Measurements from ENCODE around the gene TRMT13.
A peak's percentile ranks its signal among the peaks of the same experiment; 100 is the strongest.

The TRMT13 gene

GRCh38 chr1:100127226-100127625 lies 5.7 kb upstream of the TRMT13 start:
- Histone ChIP-seq H3K4me1 (ENCODE audit: control insufficient read depth, insufficient read depth, low read length) (no peaks in the 10 kb centered on the region), H3K36me3 (ENCODE audit: control insufficient read depth, insufficient read depth, low read length) (no peaks in the 10 kb centered on the region; the same call in 1 of the 2 replicates), H3K4me3 (ENCODE audit: low read length) (no peak overlapping the region), H3K9me3 (ENCODE audit: control insufficient read depth, insufficient read depth, low read length) (no peaks in the 10 kb centered on the region), H3K27ac (ENCODE audit: low read length) (no peak overlapping the region), H3K27me3 (ENCODE audit: control insufficient read depth, insufficient read depth, low read length) (no peaks in the 10 kb centered on the region)
- no peak for DNase-seq (ENCODE audit: low read depth, low spot score)
- no CpG with 5 or more reads among the region's 1 CpG for WGBS (ENCODE audit: insufficient coverage, insufficient read length)

GRCh38 chr1:100130552-100131077 lies 2.3 kb upstream of the TRMT13 start:
- H3K27ac ChIP-seq (ENCODE audit: low read length) = no peak overlapping the region
- H3K9me3 ChIP-seq (ENCODE audit: control insufficient read depth, insufficient read depth, low read length) = no peaks in the 10 kb centered on the region
- H3K4me1 ChIP-seq (ENCODE audit: control insufficient read depth, insufficient read depth, low read length) = no peaks in the 10 kb centered on the region
- DNase-seq (ENCODE audit: low read depth, low spot score) = no peak
- H3K36me3 ChIP-seq (ENCODE audit: control insufficient read depth, insufficient read depth, low read length) = no peaks in the 10 kb centered on the region; the same call in 1 of the 2 replicates
- no peak overlapping the region for H3K4me3 ChIP-seq (ENCODE audit: low read length)
- H3K27me3 ChIP-seq (ENCODE audit: control insufficient read depth, insufficient read depth, low read length) = no peaks in the 10 kb centered on the region
- WGBS (ENCODE audit: insufficient coverage, insufficient read length) = no CpG with 5 or more reads among the region's 5 CpGs

DNA sequence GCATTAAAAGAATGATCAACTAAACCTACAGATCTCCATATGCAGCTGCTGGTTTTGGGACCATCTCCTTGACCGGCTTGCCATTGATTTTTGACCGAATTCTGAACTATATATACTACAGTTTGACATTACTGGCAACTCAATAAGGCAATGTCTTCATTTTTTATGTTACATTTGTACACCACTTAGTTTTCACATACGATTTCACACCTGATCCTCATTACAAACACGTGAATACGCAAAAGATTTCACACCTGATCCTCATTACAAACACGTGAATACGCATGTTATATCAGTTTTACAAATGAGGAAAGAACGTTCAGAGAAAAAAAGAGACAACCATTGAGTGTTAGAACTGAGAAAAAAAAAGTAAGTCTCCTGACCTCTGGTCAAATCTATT lies 1.3 kb upstream of the TRMT13 start:
- Histone ChIP-seq H3K4me1 (ENCODE audit: control insufficient read depth, insufficient read depth, low read length) (no peaks in the 10 kb centered on the region), H3K4me3 (ENCODE audit: low read length) (peak overlapping the region; percentile 99; the same call in 1 of the 2 replicates), H3K27ac (ENCODE audit: low read length) (no peak overlapping the region), H3K9me3 (ENCODE audit: control insufficient read depth, insufficient read depth, low read length) (no peaks in the 10 kb centered on the region), H3K27me3 (ENCODE audit: control insufficient read depth, insufficient read depth, low read length) (no peaks in the 10 kb centered on the region), H3K36me3 (ENCODE audit: control insufficient read depth, insufficient read depth, low read length) (no peaks in the 10 kb centered on the region; the same call in 1 of the 2 replicates)
- DNase-seq (ENCODE audit: low read depth, low spot score) = no peak
- WGBS (ENCODE audit: insufficient coverage, insufficient read length) = no CpG with 5 or more reads among the region's 8 CpGs

DNA sequence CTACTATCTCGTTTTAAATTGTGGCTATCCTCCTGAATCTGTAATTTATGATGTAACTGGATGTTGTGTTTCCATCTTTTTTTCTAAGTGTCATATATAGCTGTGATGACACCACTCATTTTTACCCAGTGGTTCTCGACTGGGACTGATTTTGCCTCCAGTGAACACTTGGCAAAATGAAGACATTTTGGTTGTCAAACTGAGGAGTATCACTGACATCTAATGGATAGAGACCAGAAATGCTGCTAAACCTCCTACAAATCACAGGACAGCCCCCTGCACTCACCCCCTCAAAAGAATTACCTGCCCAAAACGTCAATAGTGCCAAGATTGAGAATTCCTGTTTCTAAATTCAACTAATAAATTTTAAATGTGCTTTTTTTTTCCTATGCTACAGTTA lies 1.9 kb downstream of the TRMT13 start:
- Histone ChIP-seq H3K27me3 (ENCODE audit: control insufficient read depth, insufficient read depth, low read length) (no peaks in the 10 kb centered on the region), H3K27ac (ENCODE audit: low read length) (no peak overlapping the region), H3K36me3 (ENCODE audit: control insufficient read depth, insufficient read depth, low read length) (peaks cover 4% of the 10 kb centered on the region; the same call in 1 of the 2 replicates), H3K9me3 (ENCODE audit: control insufficient read depth, insufficient read depth, low read length) (no peaks in the 10 kb centered on the region), H3K4me3 (ENCODE audit: low read length) (no peak overlapping the region), H3K4me1 (ENCODE audit: control insufficient read depth, insufficient read depth, low read length) (no peaks in the 10 kb centered on the region)
- DNase-seq (ENCODE audit: low read depth, low spot score) = no peak
- WGBS (ENCODE audit: insufficient coverage, insufficient read length) = no CpG with 5 or more reads among the region's 3 CpGs

GRCh38 chr1:100137602-100138001 lies 4.6 kb downstream of the TRMT13 start:
- H3K27me3 ChIP-seq (ENCODE audit: control insufficient read depth, insufficient read depth, low read length) = no peaks in the 10 kb centered on the region
- H3K27ac ChIP-seq (ENCODE audit: low read length) = no peak overlapping the region
- H3K4me3 ChIP-seq (ENCODE audit: low read length) = no peak overlapping the region
- H3K9me3 ChIP-seq (ENCODE audit: control insufficient read depth, insufficient read depth, low read length) = no peaks in the 10 kb centered on the region
- H3K4me1 ChIP-seq (ENCODE audit: control insufficient read depth, insufficient read depth, low read length) = no peaks in the 10 kb centered on the region
- peaks cover 5% of the 10 kb centered on the region; the same call in 1 of the 2 replicates for H3K36me3 ChIP-seq (ENCODE audit: control insufficient read depth, insufficient read depth, low read length)
- no CpG with 5 or more reads among the region's 2 CpGs for WGBS (ENCODE audit: insufficient coverage, insufficient read length)
- no peak for DNase-seq (ENCODE audit: low read depth, low spot score)

- no peaks in the 10 kb centered on the region for H3K4me1 ChIP-seq (ENCODE audit: control insufficient read depth, insufficient read depth, low read length)
- no peak for DNase-seq (ENCODE audit: low read depth, low spot score)
- H3K36me3 ChIP-seq (ENCODE audit: control insufficient read depth, insufficient read depth, low read length) = peaks cover 8% of the 10 kb centered on the region; the same call in 1 of the 2 replicates
- no peaks in the 10 kb centered on the region for H3K9me3 ChIP-seq (ENCODE audit: control insufficient read depth, insufficient read depth, low read length)
- no peaks in the 10 kb centered on the region for H3K27me3 ChIP-seq (ENCODE audit: control insufficient read depth, insufficient read depth, low read length)
- no CpG with 5 or more reads among the region's 4 CpGs for WGBS (ENCODE audit: insufficient coverage, insufficient read length)
- H3K27ac ChIP-seq (ENCODE audit: low read length) = no peak overlapping the region
- H3K4me3 ChIP-seq (ENCODE audit: low read length) = no peak overlapping the region
These were observed 8.2 kb downstream of the TRMT13 start for GRCh38 chr1:100141192-100141591.

DNA sequence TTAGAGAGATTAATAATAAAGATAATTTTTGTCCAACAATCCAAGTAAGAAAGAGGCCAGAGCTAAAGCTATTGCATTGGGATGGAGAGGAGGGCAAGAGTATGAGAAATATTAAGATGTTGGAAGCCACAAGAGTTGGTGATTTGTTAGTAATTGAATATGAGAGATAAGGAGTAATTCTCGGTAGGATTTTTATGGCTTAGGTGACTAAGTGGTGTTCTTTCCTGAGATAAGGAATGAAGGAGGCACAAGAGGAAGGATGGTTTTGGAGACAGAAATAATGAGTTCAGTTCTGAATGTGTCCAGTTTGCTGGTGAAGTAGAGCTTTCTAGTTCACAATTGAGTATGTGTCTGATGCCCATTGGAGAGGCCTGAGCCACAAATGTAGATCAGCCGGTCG lies 9.4 kb downstream of the TRMT13 start:
- Histone ChIP-seq H3K4me3 (ENCODE audit: low read length) (no peak overlapping the region), H3K4me1 (ENCODE audit: control insufficient read depth, insufficient read depth, low read length) (no peaks in the 10 kb centered on the region), H3K36me3 (ENCODE audit: control insufficient read depth, insufficient read depth, low read length) (peaks cover 8% of the 10 kb centered on the region; the same call in 1 of the 2 replicates), H3K9me3 (ENCODE audit: control insufficient read depth, insufficient read depth, low read length) (no peaks in the 10 kb centered on the region), H3K27me3 (ENCODE audit: control insufficient read depth, insufficient read depth, low read length) (no peaks in the 10 kb centered on the region), H3K27ac (ENCODE audit: low read length) (no peak overlapping the region)
- no peak for DNase-seq (ENCODE audit: low read depth, low spot score)
- WGBS (ENCODE audit: insufficient coverage, insufficient read length) = 100% methylated on average over 1 of the region's 3 CpGs

- H3K27me3 ChIP-seq (ENCODE audit: control insufficient read depth, insufficient read depth, low read length) = no peaks in the 10 kb centered on the region
- no peak overlapping the region for H3K27ac ChIP-seq (ENCODE audit: low read length)
- peaks cover 3% of the 10 kb centered on the region; the same call in 1 of the 2 replicates for H3K36me3 ChIP-seq (ENCODE audit: control insufficient read depth, insufficient read depth, low read length)
- H3K4me3 ChIP-seq (ENCODE audit: low read length) = no peak overlapping the region
- no peak for DNase-seq (ENCODE audit: low read depth, low spot score)
- WGBS (ENCODE audit: insufficient coverage, insufficient read length) = no CpG with 5 or more reads among the region's 3 CpGs
- no peaks in the 10 kb centered on the region for H3K9me3 ChIP-seq (ENCODE audit: control insufficient read depth, insufficient read depth, low read length)
- H3K4me1 ChIP-seq (ENCODE audit: control insufficient read depth, insufficient read depth, low read length) = 0 out of 2 replicates have a peak, but pooled peaks cover 2% of the 10 kb centered on the region
These were observed 12.2 kb downstream of the TRMT13 start for GRCh38 chr1:100145116-100145515.

- H3K4me1 ChIP-seq (ENCODE audit: control insufficient read depth, insufficient read depth, low read length) = 0 out of 2 replicates have a peak, but pooled peaks cover 2% of the 10 kb centered on the region
- DNase-seq (ENCODE audit: low read depth, low spot score) = no peak
- H3K4me3 ChIP-seq (ENCODE audit: low read length) = no peak overlapping the region
- no peaks in the 10 kb centered on the region for H3K27me3 ChIP-seq (ENCODE audit: control insufficient read depth, insufficient read depth, low read length)
- WGBS (ENCODE audit: insufficient coverage, insufficient read length) = no CpG with 5 or more reads among the region's 1 CpG
- peaks cover 3% of the 10 kb centered on the region; the same call in 1 of the 2 replicates for H3K36me3 ChIP-seq (ENCODE audit: control insufficient read depth, insufficient read depth, low read length)
- no peak overlapping the region for H3K27ac ChIP-seq (ENCODE audit: low read length)
- no peaks in the 10 kb centered on the region for H3K9me3 ChIP-seq (ENCODE audit: control insufficient read depth, insufficient read depth, low read length)
These were observed 14.0 kb downstream of the TRMT13 start for GRCh38 chr1:100146958-100147357.

DNA sequence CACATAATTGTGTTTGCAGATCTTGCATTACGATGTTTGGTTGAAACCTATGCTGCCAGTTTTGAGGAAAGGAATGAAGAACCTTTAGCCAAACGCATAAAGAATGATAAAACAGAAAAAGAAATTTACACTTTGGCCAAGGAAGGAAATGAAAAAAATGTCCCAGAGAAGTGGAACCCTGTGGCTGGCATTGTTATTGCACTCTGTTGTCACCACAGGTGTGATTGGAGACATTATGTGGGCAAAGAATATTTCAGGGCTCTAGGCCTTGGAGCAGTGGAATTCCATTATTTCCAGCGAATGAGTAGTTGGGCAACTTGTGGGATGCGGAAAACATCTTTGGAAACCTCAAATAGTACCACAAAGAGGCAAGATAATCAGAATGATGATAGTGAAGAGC lies 14.9 kb downstream of the TRMT13 start:
- peaks cover 3% of the 10 kb centered on the region; the same call in 1 of the 2 replicates for H3K36me3 ChIP-seq (ENCODE audit: control insufficient read depth, insufficient read depth, low read length)
- peak; percentile 20 for DNase-seq (ENCODE audit: low read depth, low spot score)
- no peaks in the 10 kb centered on the region for H3K27me3 ChIP-seq (ENCODE audit: control insufficient read depth, insufficient read depth, low read length)
- 0 out of 2 replicates have a peak, but pooled peaks cover 2% of the 10 kb centered on the region for H3K4me1 ChIP-seq (ENCODE audit: control insufficient read depth, insufficient read depth, low read length)
- no peaks in the 10 kb centered on the region for H3K9me3 ChIP-seq (ENCODE audit: control insufficient read depth, insufficient read depth, low read length)
- H3K4me3 ChIP-seq (ENCODE audit: low read length) = no peak overlapping the region
- WGBS (ENCODE audit: insufficient coverage, insufficient read length) = no CpG with 5 or more reads among the region's 4 CpGs
- no peak overlapping the region for H3K27ac ChIP-seq (ENCODE audit: low read length)

DNA sequence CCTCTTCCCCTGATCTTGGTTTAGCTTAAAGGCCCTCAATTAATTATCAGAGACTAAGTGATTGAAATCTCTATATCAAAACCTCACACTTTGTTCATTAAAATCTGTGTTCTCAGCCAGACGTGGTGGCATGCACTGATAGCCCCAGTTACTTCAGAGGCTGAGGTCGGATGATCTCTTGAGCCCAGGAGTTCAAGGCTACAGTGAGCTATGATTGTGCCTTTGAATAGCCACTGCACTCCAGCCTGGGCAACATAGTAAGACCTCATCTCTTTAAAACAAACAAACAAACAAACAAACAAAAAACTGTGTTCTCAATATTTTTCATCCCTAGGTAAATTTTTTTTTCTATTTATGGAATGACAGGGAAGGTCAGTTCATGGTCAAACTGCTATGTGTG lies 18.7 kb downstream of the TRMT13 start:
- Histone ChIP-seq H3K36me3 (ENCODE audit: control insufficient read depth, insufficient read depth, low read length) (no peaks in the 10 kb centered on the region), H3K27ac (ENCODE audit: low read length) (no peak overlapping the region), H3K4me3 (ENCODE audit: low read length) (no peak overlapping the region), H3K27me3 (ENCODE audit: control insufficient read depth, insufficient read depth, low read length) (no peaks in the 10 kb centered on the region), H3K9me3 (ENCODE audit: control insufficient read depth, insufficient read depth, low read length) (no peaks in the 10 kb centered on the region), H3K4me1 (ENCODE audit: control insufficient read depth, insufficient read depth, low read length) (0 out of 2 replicates have a peak, but pooled peaks cover 2% of the 10 kb centered on the region)
- DNase-seq (ENCODE audit: low read depth, low spot score) = no peak
- WGBS (ENCODE audit: insufficient coverage, insufficient read length) = no CpG with 5 or more reads among the region's 2 CpGs
